OCI-LY7 (cell line): ENCODE data around the gene AXDND1. TPM values are rescaled to one million over a fixed set of nuclear protein-coding genes. Genes with fewer than 3 reads are reported as not detected.

Source experiments
- BruUV-seq: library from RNA; stranded (reverse); fragments of 400-500 nt; replicated peaks from 2 replicates; lab custom pipeline; 2021; lab: Mats Ljungman, UMichigan
- CTCF ChIA-PET: fragments of 300-600 bp; sonication (Branson Sonifier 250); formaldehyde crosslinking; loops from one replicate; lab custom pipeline; 2022; ENCODE audit warnings: antibody characterized with exemption; ENCODE audit not compliant: unreplicated experiment; lab: Charles Lee
- POLR2A ChIA-PET: fragments of 300-600 bp; sonication (Branson Sonifier 250); formaldehyde crosslinking; loops from one replicate; lab custom pipeline; 2022; ENCODE audit warnings: antibody characterized with exemption; lab: Charles Lee
- DNase-seq: peaks from one replicate; pipeline ENCODE4 v3.0.0-alpha.2; 2015; ENCODE audit warnings: low spot score
- H2AFZ ChIP-seq: fragments of 200-600 bp; sonication (generic), shearing (Covaris generic); 2 replicates; pipeline ENCODE4 v1.6.1; 2014; ENCODE audit warnings: mild to moderate bottlenecking, antibody characterized with exemption, low read length, moderate library complexity
- H3K27ac ChIP-seq: fragments of 200-600 bp; sonication (generic); 2 replicates; pipeline ENCODE4 v1.5.1; 2014; ENCODE audit warnings: mixed run types, low read depth, mild to moderate bottlenecking, moderate library complexity, low read length, inconsistent platforms; ENCODE audit not compliant: poor library complexity, severe bottlenecking
- H3K36me3 ChIP-seq: fragments of 200-600 bp; sonication (generic); 2 replicates; pipeline ENCODE4 v1.6.1; 2014; ENCODE audit warnings: mild to moderate bottlenecking, antibody characterized with exemption, low read length, moderate library complexity, mixed read lengths; ENCODE audit not compliant: insufficient read depth
- H3K4me1 ChIP-seq: fragments of 200-600 bp; sonication (generic); 2 replicates; pipeline ENCODE4 v1.5.1; 2014; ENCODE audit warnings: mild to moderate bottlenecking, low read length; ENCODE audit not compliant: insufficient read depth, poor library complexity, severe bottlenecking
- H3K4me2 ChIP-seq: fragments of 200-600 bp; sonication (generic); 2 replicates; pipeline ENCODE4 v1.6.1; 2014; ENCODE audit warnings: mild to moderate bottlenecking, low read length
- H3K4me3 ChIP-seq: fragments of 200-600 bp; sonication (generic); 2 replicates; pipeline ENCODE4 v1.5.1; 2014; ENCODE audit warnings: mild to moderate bottlenecking, low read depth, low read length; ENCODE audit not compliant: poor library complexity, severe bottlenecking
- H3K79me2 ChIP-seq: fragments of 200-600 bp; sonication (generic); 2 replicates; pipeline ENCODE4 v1.6.1; 2016; ENCODE audit warnings: low read depth, mild to moderate bottlenecking, low read length, moderate library complexity, mixed read lengths; ENCODE audit not compliant: insufficient read depth
- H3K9me2 ChIP-seq: fragments of 200-600 bp; sonication (generic); 2 replicates; pipeline ENCODE4 v1.6.1; 2016; ENCODE audit warnings: mild to moderate bottlenecking, low read length, mixed read lengths; ENCODE audit not compliant: insufficient read depth
- H3K9me3 ChIP-seq: fragments of 200-600 bp; sonication (generic); 2 replicates; pipeline ENCODE4 v1.6.1; 2014; ENCODE audit warnings: mild to moderate bottlenecking, mixed run types, low read length, mixed read lengths
- H4K20me1 ChIP-seq: fragments of 200-600 bp; sonication (generic); 2 replicates; pipeline ENCODE4 v1.6.1; 2014; ENCODE audit warnings: mild to moderate bottlenecking, antibody characterized with exemption, low read length, moderate library complexity, mixed read lengths; ENCODE audit not compliant: insufficient read depth
- CTCF ChIP-seq: fragments of 200-600 bp; sonication (generic); conservative IDR thresholded peaks from 2 replicates; pipeline ENCODE4 v1.5.1; 2014; ENCODE audit warnings: mild to moderate bottlenecking, antibody characterized with exemption, low read length, moderate library complexity, mixed read lengths
- EZH2phosphoT487 ChIP-seq: fragments of 200-600 bp; sonication (generic); IDR thresholded peaks from 2 replicates; pipeline ENCODE4 v1.6.1; 2018; ENCODE audit warnings: low read depth, borderline replicate concordance, mild to moderate bottlenecking, mixed run types, antibody characterized with exemption, low read length, moderate library complexity, mixed read lengths
- intact Hi-C: fragments of 100-400 bp; cut with micrococcal nuclease; formaldehyde crosslinking; loops from one replicate; pipeline ENCODE4 v1.10.0; 2022; ENCODE audit not compliant: unreplicated experiment
- total RNA-seq, 2 experiments: library from RNA; depleted of rRNA in 1 of 2; stranded (reverse); fragments of >200 nt in 1 of 2; shearing (Covaris generic) in 1 of 2; gene quantifications; 2 replicates each; pipeline ENCODE4 v1.2.3, GENCODE V29; 2014 to 2022

Gene AXDND1
- total RNA-seq, 2 experiments from 2014 or later, result 0.16 to 1.8 TPM

GRCh38 chr1:179366093-179366800 lies 476 bp downstream of the AXDND1 start:
- Histone ChIP-seq H3K9me2 (no peaks in the 10 kb centered on the region), H3K4me2 (peak overlapping the region; percentile 92), H3K4me3 (peak overlapping the region; percentile 92), H3K9me3 (no peaks in the 10 kb centered on the region), H3K4me1 (peaks cover 11% of the 10 kb centered on the region), H3K36me3 (no peaks in the 10 kb centered on the region), H3K79me2 (no peaks in the 10 kb centered on the region), H2AFZ (peak overlapping the region; percentile 97), H4K20me1 (no peaks in the 10 kb centered on the region), H3K27ac (peak overlapping the region; percentile 91)
- CTCF ChIA-PET, result interaction anchor here (0.6 to 1.5 kb wide), 2 partner anchors 208 to 288 kb away, joined by 3 read pairs; no protein-coding TSS in a partner anchor
- TF ChIP-seq EZH2phosphoT487, result no peak
- TF ChIP-seq CTCF, result peak; percentile 24; the same call in 1 of the 2 replicates
- intact Hi-C loops, result loop anchor here (5.0 to 10.0 kb wide), 4 partner anchors 111 to 824 kb away; partner anchors contain the start of gene FAM20B
- TSS peak; percentile 88 for BruUV-seq
- POLR2A ChIA-PET, result interaction anchor here (1.2 to 1.7 kb wide), 4 partner anchors 13 to 286 kb away, joined by 3 to 8 read pairs (median 4); partner anchors contain the start of gene SOAT1
- peak; percentile 64 for DNase-seq

- Histone ChIP-seq H3K4me2 (no peak overlapping the region), H2AFZ (no peak overlapping the region; the same call in 1 of the 2 replicates), H3K36me3 (no peaks in the 10 kb centered on the region), H3K4me1 (peaks cover 8% of the 10 kb centered on the region), H3K4me3 (no peak overlapping the region), H3K27ac (no peak overlapping the region), H3K79me2 (no peaks in the 10 kb centered on the region), H4K20me1 (no peaks in the 10 kb centered on the region), H3K9me3 (no peaks in the 10 kb centered on the region), H3K9me2 (no peaks in the 10 kb centered on the region)
- peak; percentile 84 for DNase-seq
- BruUV-seq, result no TSS peak
- TF ChIP-seq CTCF, result peak; percentile 88
- TF ChIP-seq EZH2phosphoT487, result no peak
- ChIA-PET CTCF (interaction anchor here (1.0 kb wide), 1 partner anchor 230 kb away, joined by 3 read pairs; no protein-coding TSS in a partner anchor), POLR2A (interaction anchor here (0.7 kb wide), 1 partner anchor 224 kb away, joined by 4 read pairs; no protein-coding TSS in a partner anchor)
- intact Hi-C loops, result loop anchor here (1.0 to 10.0 kb wide), 8 partner anchors 115 to 1055 kb away; partner anchors contain the start of gene FAM20B
These were observed 4.1 kb downstream of the AXDND1 start for GRCh38 chr1:179369751-179370341.
